ENCODE data around the gene WDR86. TPM values are rescaled to one million over a fixed set of nuclear protein-coding genes. Genes with fewer than 3 reads are reported as not detected.

The WDR86 gene
- total RNA-seq, 1 donor from 2014 or later, result 70.5 TPM

DNA sequence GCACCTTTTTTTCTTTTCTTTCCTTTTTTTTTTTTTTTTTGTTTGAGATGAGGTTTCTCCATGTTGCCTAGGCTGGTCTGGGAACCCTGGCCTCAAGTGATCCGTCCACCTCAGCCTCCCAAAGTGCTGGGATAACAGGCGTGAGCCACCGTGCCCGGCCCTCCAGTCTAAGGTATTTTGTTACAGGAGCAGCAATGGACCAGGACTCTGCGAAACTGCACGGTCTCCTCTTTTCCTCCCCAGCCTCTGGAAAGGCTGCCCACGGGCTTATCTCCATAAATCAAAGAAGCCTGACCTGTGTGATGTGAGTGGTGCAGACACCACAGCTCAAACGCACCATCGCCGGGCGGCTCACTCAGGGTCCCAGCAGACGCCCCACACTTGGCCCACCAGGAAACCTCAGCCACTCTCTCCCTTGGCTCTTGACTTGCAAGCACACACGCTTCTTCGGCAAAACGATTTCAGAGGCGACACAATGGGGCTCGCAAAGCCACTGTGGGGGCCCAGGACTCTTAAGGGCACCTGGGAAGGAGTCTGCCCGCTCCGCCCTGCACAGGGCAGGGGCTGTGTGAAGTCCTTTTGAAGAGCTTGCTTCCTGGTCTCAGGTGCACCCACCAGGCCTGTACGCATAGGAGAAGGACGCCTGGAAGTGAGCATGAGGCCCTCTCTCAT, 20.6 kb downstream of the WDR86 start:
- H3K4me3 Mint-ChIP-seq (ENCODE audit: unreplicated experiment), result no peak overlapping the region
- peaks cover 21% of the 10 kb centered on the region for H3K4me1 Mint-ChIP-seq (ENCODE audit: low read depth, unreplicated experiment)
- H3K36me3 Mint-ChIP-seq (ENCODE audit: unreplicated experiment), result peaks cover 2% of the 10 kb centered on the region
- DNase-seq, result no peak
- TF ChIP-seq, protein P1, sequence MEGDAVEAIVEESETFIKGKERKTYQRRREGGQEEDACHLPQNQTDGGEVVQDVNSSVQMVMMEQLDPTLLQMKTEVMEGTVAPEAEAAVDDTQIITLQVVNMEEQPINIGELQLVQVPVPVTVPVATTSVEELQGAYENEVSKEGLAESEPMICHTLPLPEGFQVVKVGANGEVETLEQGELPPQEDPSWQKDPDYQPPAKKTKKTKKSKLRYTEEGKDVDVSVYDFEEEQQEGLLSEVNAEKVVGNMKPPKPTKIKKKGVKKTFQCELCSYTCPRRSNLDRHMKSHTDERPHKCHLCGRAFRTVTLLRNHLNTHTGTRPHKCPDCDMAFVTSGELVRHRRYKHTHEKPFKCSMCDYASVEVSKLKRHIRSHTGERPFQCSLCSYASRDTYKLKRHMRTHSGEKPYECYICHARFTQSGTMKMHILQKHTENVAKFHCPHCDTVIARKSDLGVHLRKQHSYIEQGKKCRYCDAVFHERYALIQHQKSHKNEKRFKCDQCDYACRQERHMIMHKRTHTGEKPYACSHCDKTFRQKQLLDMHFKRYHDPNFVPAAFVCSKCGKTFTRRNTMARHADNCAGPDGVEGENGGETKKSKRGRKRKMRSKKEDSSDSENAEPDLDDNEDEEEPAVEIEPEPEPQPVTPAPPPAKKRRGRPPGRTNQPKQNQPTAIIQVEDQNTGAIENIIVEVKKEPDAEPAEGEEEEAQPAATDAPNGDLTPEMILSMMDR (IDR thresholded peaks at IDR 0.05; ENCODE audit: partially characterized antibody, unreplicated experiment), result no peak
- H3K9me3 Mint-ChIP-seq (ENCODE audit: unreplicated experiment), result peaks cover 12% of the 10 kb centered on the region
- H3K27me3 Mint-ChIP-seq (ENCODE audit: unreplicated experiment), result peaks cover 14% of the 10 kb centered on the region
- no peak overlapping the region for H3K27ac Mint-ChIP-seq (ENCODE audit: unreplicated experiment)

DNA sequence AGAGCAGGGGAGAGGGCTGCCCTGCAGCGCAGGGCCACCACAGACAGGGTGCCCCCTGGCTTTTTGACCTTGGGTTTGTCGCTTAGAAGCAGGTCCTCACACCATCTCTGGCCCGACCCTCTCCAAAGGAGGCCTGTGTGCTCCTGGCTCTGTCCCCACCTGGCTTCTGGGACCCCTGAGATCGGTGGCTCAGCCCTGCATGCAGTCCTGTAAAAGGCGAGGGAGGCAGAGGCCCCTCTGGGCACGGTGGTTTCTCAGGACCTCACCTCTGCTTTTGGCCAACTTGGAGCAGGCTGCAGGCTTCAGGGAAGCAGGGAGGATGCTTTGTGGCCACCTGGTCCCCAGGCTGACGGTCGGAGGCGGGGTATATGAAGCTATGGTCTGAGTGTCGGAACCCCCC, 21.4 kb downstream of the WDR86 start:
- no peak for DNase-seq
- Mint-ChIP-seq H3K4me3 (ENCODE audit: unreplicated experiment) (no peak overlapping the region), H3K9me3 (ENCODE audit: unreplicated experiment) (peaks cover 12% of the 10 kb centered on the region), H3K27me3 (ENCODE audit: unreplicated experiment) (peaks cover 14% of the 10 kb centered on the region), H3K4me1 (ENCODE audit: low read depth, unreplicated experiment) (peaks cover 16% of the 10 kb centered on the region), H3K27ac (ENCODE audit: unreplicated experiment) (no peak overlapping the region), H3K36me3 (ENCODE audit: unreplicated experiment) (peaks cover 5% of the 10 kb centered on the region)
- TF ChIP-seq, protein P1 (IDR thresholded peaks at IDR 0.05; ENCODE audit: partially characterized antibody, unreplicated experiment), result no peak

DNA sequence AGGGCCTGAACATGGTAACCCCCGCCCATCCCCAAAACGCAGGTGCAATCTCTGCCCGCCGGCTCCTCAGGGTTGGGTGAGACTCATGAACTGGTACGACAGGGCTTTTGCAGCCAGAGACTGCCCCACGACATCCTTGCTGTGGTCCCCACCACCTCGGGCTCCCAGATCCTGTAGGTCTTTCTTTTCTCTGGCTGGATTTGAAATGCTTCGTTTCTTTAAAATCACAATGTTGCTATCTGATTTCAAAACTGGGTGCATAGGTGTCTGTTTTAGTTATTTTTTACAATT, 21.9 kb downstream of the WDR86 start:
- H3K36me3 Mint-ChIP-seq (ENCODE audit: unreplicated experiment), result peaks cover 5% of the 10 kb centered on the region
- H3K4me1 Mint-ChIP-seq (ENCODE audit: low read depth, unreplicated experiment), result peaks cover 12% of the 10 kb centered on the region
- no peak for DNase-seq
- peaks cover 12% of the 10 kb centered on the region for H3K9me3 Mint-ChIP-seq (ENCODE audit: unreplicated experiment)
- no peak overlapping the region for H3K4me3 Mint-ChIP-seq (ENCODE audit: unreplicated experiment)
- H3K27ac Mint-ChIP-seq (ENCODE audit: unreplicated experiment), result no peak overlapping the region
- peaks cover 14% of the 10 kb centered on the region for H3K27me3 Mint-ChIP-seq (ENCODE audit: unreplicated experiment)
- TF ChIP-seq, protein P1 (IDR thresholded peaks at IDR 0.05; ENCODE audit: partially characterized antibody, unreplicated experiment), result no peak

DNA sequence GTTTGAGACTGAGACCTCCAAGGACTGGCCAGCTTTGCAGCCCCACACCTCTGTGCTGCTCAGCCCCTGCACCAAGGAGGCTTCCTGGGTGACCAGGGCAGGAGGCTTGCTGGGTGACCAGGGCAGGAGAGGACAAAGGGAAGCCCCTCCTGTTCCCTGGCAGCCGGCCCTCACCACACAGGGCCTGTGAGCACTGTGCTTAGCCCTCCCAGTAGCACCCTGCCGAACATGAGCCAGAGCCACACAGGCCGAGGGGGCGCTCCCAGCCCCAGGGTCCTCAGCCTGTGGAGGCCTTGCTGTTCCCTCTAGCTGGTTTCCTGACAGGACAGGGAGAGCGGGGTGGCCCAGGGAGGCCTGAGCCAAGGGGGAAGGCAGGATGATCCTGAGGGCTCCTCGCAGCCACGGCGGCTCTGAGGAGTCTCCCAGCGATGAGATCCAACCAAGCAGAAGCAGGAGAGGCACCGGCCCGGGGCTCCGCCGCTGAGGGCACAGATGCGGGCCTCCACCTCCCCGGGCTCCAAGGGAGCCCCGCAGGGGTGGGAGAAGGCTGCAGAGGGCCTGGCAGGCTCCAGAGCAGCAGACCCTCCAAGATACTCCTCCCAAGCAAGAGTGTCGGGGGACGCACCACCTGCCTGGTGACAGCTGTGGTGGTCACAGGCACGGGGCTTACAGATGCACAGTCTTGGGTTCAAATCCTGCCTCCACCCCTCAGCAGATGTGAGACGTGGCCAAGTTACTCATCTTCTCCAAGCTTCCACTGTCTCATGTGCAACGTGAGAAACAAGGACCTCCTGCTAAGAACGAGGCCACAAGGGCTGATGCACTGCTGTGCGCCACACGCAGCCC, 22.5 kb downstream of the WDR86 start:
- Mint-ChIP-seq H3K4me1 (ENCODE audit: low read depth, unreplicated experiment) (peaks cover 13% of the 10 kb centered on the region), H3K27ac (ENCODE audit: unreplicated experiment) (no peak overlapping the region), H3K36me3 (ENCODE audit: unreplicated experiment) (peaks cover 5% of the 10 kb centered on the region), H3K9me3 (ENCODE audit: unreplicated experiment) (peaks cover 13% of the 10 kb centered on the region), H3K4me3 (ENCODE audit: unreplicated experiment) (no peak overlapping the region), H3K27me3 (ENCODE audit: unreplicated experiment) (peaks cover 14% of the 10 kb centered on the region)
- peak; percentile 19 for DNase-seq
- TF ChIP-seq, protein P1 (IDR thresholded peaks at IDR 0.05; ENCODE audit: partially characterized antibody, unreplicated experiment), result no peak

Data from glutamatergic neuron (in vitro differentiated cells).